Measurements from ENCODE around the gene SSTR3.

Gene SSTR3

DNA sequence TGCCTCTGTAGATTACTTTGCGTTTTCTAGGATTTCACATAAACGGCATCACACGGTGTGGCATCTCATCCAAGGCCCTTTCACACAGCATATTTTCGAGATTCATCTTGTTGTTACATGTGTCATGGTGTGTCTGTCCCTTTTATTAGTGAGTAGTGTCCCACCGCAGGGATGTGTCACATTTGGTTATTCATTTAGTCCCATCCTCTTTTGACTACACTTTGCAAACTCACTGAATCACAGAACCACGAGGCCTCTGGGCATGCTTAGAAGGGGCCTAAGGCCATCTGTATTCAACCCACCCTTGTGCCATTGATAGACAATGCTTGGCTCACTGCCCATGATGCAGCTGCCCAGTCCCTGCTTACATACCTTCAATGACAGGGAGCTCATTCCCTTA is 36.0 kb upstream of the SSTR3 start:
- no peak for DNase-seq (ENCODE audit: low spot score)
- Histone ChIP-seq H3K27ac (no peak overlapping the region), H3K4me3 (no peak overlapping the region)
- TF ChIP-seq, protein P1, sequence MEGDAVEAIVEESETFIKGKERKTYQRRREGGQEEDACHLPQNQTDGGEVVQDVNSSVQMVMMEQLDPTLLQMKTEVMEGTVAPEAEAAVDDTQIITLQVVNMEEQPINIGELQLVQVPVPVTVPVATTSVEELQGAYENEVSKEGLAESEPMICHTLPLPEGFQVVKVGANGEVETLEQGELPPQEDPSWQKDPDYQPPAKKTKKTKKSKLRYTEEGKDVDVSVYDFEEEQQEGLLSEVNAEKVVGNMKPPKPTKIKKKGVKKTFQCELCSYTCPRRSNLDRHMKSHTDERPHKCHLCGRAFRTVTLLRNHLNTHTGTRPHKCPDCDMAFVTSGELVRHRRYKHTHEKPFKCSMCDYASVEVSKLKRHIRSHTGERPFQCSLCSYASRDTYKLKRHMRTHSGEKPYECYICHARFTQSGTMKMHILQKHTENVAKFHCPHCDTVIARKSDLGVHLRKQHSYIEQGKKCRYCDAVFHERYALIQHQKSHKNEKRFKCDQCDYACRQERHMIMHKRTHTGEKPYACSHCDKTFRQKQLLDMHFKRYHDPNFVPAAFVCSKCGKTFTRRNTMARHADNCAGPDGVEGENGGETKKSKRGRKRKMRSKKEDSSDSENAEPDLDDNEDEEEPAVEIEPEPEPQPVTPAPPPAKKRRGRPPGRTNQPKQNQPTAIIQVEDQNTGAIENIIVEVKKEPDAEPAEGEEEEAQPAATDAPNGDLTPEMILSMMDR (IDR thresholded peaks at IDR 0.05), result no peak

DNA sequence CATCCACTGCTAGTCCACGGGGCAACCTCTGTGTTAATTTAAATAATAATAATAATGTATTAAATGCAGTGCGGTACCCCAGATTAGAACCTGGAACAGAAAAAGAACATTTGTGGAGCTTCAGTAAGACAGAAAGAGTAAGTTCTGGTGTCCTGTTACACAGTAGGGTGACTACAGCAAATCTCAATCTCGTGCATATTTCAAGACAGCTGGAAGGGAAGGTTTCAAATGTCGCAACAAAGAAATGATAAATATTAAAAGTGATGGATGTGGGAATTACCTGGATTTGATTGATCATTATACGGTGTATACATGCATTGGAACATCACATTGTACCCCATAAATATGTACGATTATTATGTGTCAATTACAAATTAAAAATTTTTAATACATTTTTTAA is 33.5 kb upstream of the SSTR3 start:
- Histone ChIP-seq H3K27ac (no peak overlapping the region), H3K4me3 (no peak overlapping the region)
- TF ChIP-seq, protein P1 (IDR thresholded peaks at IDR 0.05), result no peak
- DNase-seq (ENCODE audit: low spot score), result no peak

DNA sequence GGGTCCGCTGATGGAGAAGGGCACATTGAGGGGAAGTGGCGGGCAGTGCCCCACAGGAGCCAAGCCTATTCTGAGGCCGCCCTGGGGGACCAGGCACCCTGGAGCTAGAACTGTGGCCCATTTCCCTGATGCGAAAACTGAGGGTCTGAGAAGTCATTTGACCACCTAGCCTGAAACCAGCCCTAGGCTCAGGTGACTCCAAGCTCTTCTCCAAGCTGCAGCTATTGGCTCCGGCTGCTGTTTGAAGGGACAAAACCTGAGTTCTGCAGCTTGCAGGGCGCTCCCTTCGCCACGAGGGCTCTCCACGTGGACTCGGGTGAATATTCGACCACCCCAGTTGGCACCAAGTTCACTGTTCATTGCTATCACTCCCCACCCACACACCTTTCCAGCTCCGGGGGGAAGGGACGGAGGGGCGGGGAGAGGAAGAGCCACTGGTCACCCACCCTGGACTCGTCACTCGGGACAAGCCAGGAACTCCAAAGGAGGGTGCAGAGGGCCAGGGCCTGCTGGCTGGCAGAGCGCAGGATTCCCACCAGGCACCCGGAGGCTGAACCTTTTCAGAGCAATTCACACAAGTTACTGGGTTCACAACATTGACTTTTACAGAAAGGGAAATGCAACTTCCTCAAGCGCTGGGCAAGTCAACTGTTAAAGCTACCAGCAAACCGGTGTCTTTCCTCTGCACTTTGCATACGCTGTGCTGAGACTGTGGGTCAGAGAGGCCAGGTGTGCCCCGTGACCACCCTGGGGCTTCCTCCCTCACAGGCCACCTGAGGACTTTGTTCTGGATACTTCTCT is 32.8 kb upstream of the SSTR3 start:
- TF ChIP-seq, protein P1 (IDR thresholded peaks at IDR 0.05), result no peak
- Histone ChIP-seq H3K4me3 (no peak overlapping the region), H3K27ac (no peak overlapping the region)
- no peak for DNase-seq (ENCODE audit: low spot score)

DNA sequence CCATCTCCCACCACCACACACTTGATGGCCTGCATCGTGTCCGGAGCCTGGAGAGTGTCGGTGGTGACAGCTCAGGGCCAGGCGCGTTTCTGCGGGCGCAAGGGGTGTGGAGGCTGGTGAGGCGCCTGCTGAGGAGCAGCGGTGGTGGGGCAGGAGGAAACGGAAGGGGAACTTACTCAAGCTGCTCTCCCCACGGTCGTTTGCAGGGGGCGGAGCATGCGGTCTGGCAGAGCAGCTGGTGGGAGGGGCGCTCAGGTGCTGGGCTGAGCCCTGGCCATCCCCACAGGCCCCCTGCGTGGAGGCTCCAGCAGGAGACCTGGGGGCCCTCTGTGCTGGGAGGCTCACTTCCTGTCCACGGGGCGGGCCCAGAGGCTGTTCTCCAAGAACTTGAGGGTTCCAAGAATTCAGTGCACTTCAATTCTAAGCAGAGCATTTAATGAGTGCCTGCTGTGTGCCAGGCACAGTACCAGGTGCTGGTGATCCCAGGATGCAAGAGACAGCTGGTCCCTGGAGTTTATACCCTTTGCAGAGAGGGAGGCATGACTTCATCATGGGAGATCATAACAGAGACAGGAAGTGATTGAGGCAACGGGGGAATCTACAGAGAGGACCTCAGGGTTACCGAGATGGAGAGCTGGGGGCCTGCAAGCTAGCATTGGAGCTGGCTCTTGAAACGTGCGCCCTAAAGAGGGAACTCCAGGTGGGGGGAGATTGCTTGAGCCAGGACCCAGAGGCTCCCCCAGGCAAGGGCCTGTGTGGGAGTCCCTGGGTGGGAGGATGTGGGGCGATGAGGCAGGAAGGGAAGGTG is 32.0 kb upstream of the SSTR3 start, which contains the start of gene RAC2:
TSS of gene RAC2 (minus strand) at position 156 of the 808 bp plus-strand sequence. CDS start at position 35, 121 bp downstream.
- TF ChIP-seq, protein P1 (IDR thresholded peaks at IDR 0.05), result no peak
- Histone ChIP-seq H3K27ac (peak within 1 kb of the TSS in 1 of 2 donors; percentile 57), H3K4me3 (peak within 1 kb of the TSS; percentile 59)
- no peak for DNase-seq (ENCODE audit: low spot score)

DNA sequence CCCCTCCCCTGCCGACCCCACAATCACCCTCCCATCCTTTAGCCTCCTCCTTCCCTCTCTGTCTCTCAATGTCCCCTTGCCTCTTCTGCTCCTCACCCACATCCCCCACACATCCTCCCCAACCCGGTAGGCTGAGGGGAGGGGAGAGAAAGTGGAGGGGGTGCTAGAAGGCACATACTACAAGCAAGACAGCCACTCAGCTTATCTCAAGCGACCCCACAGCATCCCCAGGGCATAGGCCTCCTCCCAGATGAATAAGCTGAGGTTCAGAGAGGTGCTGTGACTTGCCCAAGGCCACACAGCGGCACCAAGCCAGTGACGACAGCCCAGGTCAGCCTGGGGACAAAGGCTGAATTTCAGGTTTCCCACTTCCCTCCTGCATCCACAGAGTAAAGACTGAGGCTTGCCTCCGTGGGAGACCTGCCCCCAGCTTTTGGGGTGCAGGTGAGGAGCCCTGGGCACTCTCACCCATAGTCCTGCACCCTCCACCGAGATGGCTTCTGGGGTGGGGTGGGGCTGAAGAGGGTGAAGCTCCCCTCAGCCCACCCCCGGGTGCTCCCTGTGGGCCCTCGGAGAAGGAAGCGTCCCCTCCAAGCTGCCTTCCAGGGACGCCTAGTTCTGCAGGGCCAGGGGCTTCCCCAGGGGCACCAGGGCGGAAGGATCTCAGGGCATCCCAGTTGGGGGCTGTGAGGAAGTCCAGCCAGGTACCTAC is 31.3 kb upstream of the SSTR3 start:
- Histone ChIP-seq H3K4me3 (peak overlapping the region; percentile 59), H3K27ac (peak overlapping the region in 1 of 2 donors; percentile 57)
- TF ChIP-seq, protein P1 (IDR thresholded peaks at IDR 0.05), result no peak
- no peak for DNase-seq (ENCODE audit: low spot score)

DNA sequence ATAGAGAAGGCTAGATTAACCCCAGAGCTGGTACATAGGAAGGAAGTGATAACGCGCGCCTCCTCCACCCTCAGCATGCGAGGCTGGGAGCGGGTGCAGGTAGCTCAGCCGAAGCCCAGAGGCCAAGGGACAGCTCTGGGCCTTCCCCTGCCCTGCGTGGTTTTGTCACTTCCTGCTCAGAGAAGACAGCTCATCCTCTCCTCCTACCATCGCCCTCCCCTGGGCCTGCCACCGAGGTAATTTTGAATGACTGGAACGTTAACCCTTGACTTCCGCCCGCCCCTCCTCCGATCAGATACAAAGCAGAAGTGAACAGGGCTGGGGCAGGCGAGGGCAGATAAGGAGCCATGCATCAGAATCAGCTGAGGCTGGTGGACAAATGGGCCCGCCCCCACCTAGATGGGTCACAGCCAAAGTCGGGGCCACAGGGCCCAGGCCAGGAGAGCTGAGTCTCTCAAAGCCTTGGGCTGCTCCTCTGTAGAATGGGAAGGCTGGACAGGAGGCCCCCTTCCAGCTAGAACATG is 30.2 kb upstream of the SSTR3 start:
- no peak overlapping the region for H3K4me3 ChIP-seq
- H3K27ac ChIP-seq, result no peak overlapping the region
- TF ChIP-seq, protein P1 (IDR thresholded peaks at IDR 0.05), result no peak
- DNase-seq (ENCODE audit: low spot score), result no peak

Measured in coronary artery (tissue), 2 donors.